HEK293T (cell line): Measurements from ENCODE around the gene NOTCH1.

Experiments
- CTCF ChIA-PET: fragments of 350-600 bp; formaldehyde crosslinking; extraction: SDS; loops from one replicate; lab custom pipeline; 2021; ENCODE audit warnings: antibody characterized with exemption, inconsistent platforms; lab: Yijun Ruan, JAX
- POLR2A ChIA-PET: fragments of 350-600 bp; formaldehyde crosslinking; extraction: SDS; loops from one replicate; lab custom pipeline; 2020; ENCODE audit warnings: antibody characterized with exemption, inconsistent platforms; lab: Yijun Ruan, JAX
- DNase-seq: peaks from one replicate; pipeline ENCODE4 v3.0.0; 2012; ENCODE audit warnings: mixed read lengths; ENCODE audit errors: extremely low spot score
- ARNT ChIP-seq: fragments of 450-650 bp; IDR thresholded peaks from 2 replicates; pipeline ENCODE4 v1.6.1; 2017; ENCODE audit warnings: mild to moderate bottlenecking
- BHLHE40 ChIP-seq: fragments of 450-650 bp; IDR thresholded peaks from 2 replicates; pipeline ENCODE4 v1.6.1; 2016; ENCODE audit warnings: mild to moderate bottlenecking, moderate library complexity, borderline replicate concordance
- CTBP1 ChIP-seq: fragments of 450-650 bp; IDR thresholded peaks from 2 replicates; pipeline ENCODE4 v1.6.1; 2016; ENCODE audit warnings: borderline replicate concordance
- ELF4 ChIP-seq: fragments of 450-650 bp; IDR thresholded peaks from 2 replicates; pipeline ENCODE4 v1.6.1; 2017; ENCODE audit warnings: antibody characterized with exemption
- FOXA1 ChIP-seq: fragments of 450-650 bp; IDR thresholded peaks from 2 replicates; pipeline ENCODE4 v1.6.1; 2016; ENCODE audit warnings: mild to moderate bottlenecking
- FOXK2 ChIP-seq: fragments of 450-650 bp; IDR thresholded peaks from 2 replicates; pipeline ENCODE4 v1.6.1; 2016; ENCODE audit warnings: mild to moderate bottlenecking
- FOXM1 ChIP-seq: fragments of 450-650 bp; IDR thresholded peaks from 2 replicates; pipeline ENCODE4 v1.6.1; 2017; ENCODE audit warnings: mild to moderate bottlenecking, borderline replicate concordance
- HDGF ChIP-seq: fragments of 450-650 bp; IDR thresholded peaks from 2 replicates; pipeline ENCODE4 v1.6.1; 2017; ENCODE audit warnings: antibody characterized with exemption, borderline replicate concordance
- L3MBTL2 ChIP-seq: fragments of 450-650 bp; conservative IDR thresholded peaks from 2 replicates; pipeline ENCODE4 v1.6.1; 2016; ENCODE audit warnings: mild to moderate bottlenecking
- LEF1 ChIP-seq: fragments of 450-650 bp; IDR thresholded peaks from 2 replicates; pipeline ENCODE4 v1.6.1; 2017; ENCODE audit warnings: mild to moderate bottlenecking, borderline replicate concordance
- NFRKB ChIP-seq: fragments of 450-650 bp; IDR thresholded peaks from 2 replicates; pipeline ENCODE4 v1.6.1; 2016; ENCODE audit warnings: mild to moderate bottlenecking, moderate library complexity
- SP1 ChIP-seq: fragments of 450-650 bp; IDR thresholded peaks from 2 replicates; pipeline ENCODE4 v1.6.1; 2017
- SUZ12 ChIP-seq: fragments of 450-650 bp; IDR thresholded peaks from 2 replicates; pipeline ENCODE4 v1.6.1; 2016; ENCODE audit warnings: mild to moderate bottlenecking
- TARDBP ChIP-seq: fragments of 450-650 bp; IDR thresholded peaks from 2 replicates; pipeline ENCODE4 v1.6.1; 2016
- ZNF384 ChIP-seq: fragments of 450-650 bp; IDR thresholded peaks from 2 replicates; pipeline ENCODE4 v1.6.1; 2016
- TF ChIP-seq, protein P1 (sequence below): fragments of 450-650 bp; IDR thresholded peaks from 2 replicates; pipeline ENCODE4 v1.6.1; 2016

The NOTCH1 gene

DNA sequence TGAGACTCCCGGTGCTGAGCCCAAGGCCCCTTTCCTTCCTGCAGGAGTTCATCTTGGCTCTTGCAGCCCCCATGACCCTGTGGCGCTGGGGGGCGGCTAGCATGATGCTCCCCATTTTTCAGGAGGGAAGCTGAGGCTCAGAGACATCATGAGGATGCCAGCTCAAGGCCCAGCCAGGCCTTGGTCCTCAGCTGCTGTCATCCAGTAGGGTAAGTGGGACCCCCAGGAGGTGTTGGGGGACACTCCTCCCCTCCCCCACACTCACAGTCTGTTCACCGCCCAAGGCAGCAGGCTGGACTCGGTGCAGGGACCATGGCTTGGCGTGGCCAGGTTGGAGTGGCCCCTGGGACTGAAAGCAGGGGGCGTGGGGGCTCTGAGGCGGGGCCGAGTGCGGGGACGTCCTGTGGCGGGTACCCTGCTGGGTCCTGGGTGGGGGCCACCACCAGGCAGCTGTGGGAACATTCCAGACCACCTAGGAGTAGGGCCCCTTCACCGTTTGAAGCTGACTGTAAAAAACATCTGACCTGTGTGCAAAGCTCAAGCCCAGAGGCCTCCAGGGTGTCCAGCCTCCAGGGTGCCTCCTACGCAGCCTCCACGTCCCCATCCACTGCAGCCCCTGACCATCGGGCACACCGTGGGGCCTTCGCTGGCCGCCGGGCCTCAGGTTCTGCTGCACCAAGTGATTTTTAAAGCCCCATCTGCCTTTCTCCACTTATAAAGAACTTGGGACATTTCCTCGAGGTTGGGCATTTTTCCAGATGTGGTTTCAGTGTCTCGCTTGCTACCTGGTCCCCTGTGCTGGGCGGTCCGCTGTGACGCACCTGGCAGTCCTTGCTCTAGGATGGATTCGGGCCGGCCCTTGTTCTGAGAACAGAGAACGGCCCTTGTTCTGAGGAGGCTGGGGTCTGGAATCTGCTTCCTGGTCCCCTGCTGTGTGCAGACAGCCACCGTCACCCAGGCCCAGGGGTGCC, 3.4 kb upstream of the NOTCH1 start:
- DNase-seq = no peak
- no peak for TF ChIP-seq L3MBTL2
- TF ChIP-seq SP1 = no peak
- no peak for TF ChIP-seq FOXM1
- no peak for TF ChIP-seq NFRKB
- TF ChIP-seq TARDBP = no peak
- TF ChIP-seq BHLHE40 = no peak
- TF ChIP-seq, protein P1, sequence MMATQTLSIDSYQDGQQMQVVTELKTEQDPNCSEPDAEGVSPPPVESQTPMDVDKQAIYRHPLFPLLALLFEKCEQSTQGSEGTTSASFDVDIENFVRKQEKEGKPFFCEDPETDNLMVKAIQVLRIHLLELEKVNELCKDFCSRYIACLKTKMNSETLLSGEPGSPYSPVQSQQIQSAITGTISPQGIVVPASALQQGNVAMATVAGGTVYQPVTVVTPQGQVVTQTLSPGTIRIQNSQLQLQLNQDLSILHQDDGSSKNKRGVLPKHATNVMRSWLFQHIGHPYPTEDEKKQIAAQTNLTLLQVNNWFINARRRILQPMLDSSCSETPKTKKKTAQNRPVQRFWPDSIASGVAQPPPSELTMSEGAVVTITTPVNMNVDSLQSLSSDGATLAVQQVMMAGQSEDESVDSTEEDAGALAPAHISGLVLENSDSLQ = no peak
- TF ChIP-seq CTBP1 = no peak
- TF ChIP-seq FOXA1 = no peak
- TF ChIP-seq ARNT = no peak
- no peak for TF ChIP-seq ELF4
- CTCF ChIA-PET = no interaction called here
- POLR2A ChIA-PET = no interaction called here

DNA sequence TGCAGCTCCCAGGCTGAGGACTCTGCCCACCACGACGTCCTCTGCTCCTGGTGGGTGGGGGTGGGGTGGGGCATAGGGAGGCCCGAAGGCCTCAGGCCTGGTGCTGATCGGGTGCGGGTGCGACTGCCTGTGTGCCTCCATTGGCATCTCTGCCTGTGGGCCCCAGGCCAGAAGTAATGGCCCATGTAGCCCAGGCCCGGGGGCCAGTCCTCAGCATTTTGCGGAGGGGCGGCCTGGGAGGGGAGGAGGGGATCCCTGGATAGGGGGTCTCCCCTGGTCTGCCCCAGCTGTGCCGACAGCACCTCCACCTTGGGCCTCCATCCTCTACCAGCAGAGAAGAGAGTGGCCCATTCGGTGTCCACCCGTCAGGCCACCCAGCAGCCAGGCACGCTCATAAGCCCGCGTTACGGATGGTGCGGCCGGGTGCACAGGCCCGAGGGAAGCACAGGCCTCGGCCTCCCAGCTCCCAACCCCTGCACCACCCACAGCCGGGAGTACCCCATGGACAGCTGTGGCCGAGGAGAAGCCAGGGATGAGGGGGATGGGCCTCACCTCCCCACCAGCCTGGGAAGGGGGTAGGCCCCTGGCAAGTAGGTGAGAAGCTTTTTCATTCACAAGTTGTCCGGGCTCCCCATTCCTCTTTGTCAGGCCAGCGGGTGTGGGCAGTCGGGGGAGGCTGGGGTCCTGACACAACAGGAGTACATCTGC, 1.8 kb upstream of the NOTCH1 start:
- DNase-seq = no peak
- CTCF ChIA-PET = no interaction called here
- TF ChIP-seq FOXK2 (no peak), SUZ12 (no peak)
- POLR2A ChIA-PET = no interaction called here

DNA sequence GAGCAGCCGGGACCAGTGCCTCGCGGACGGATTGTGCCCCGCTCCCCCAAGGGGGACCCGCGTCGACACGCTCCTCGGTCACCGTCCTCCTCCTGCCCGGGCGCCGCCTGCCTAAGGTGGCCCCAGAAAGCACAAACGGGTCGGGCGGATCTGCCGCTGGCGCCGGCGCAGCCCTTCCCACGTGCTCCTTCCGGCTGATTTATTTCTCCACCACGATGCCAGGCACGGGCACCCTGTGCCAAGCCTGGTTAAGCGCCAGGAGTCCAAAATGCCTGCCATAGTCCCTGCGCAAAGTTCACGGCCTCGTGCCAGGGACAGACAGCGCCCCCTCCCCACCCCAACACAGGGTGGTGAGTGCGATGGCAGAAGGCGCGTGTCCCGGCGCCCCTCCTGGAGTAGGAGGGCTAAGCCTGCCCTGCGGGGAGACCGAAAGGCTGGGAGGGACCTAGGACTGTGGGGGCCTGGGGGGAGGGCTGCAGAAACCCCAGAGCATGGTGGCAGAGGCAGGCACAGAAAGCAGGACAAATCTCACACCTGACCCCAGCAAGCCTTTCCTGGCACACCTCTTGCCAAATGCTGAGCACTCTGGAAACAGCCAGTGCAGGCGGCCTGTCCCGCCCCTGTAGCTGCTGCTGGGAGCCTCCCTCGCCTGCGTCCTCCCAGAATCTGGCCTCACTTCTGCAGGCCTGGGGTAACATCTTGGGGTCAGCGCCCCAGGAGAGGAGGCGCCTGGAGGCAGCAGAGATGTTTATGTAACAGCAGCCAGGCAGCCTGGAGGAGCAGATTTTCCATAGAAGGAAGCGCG, 1.1 kb upstream of the NOTCH1 start:
- ChIA-PET POLR2A (no interaction called here), CTCF (no interaction called here)
- DNase-seq = no peak
- TF ChIP-seq ZNF384 = no peak
- TF ChIP-seq FOXM1 = no peak
- TF ChIP-seq SUZ12 = no peak
- TF ChIP-seq LEF1 = no peak
- peak; percentile 61 for TF ChIP-seq L3MBTL2
- no peak for TF ChIP-seq TARDBP
- TF ChIP-seq ELF4 = no peak
- TF ChIP-seq CTBP1 = no peak

DNA sequence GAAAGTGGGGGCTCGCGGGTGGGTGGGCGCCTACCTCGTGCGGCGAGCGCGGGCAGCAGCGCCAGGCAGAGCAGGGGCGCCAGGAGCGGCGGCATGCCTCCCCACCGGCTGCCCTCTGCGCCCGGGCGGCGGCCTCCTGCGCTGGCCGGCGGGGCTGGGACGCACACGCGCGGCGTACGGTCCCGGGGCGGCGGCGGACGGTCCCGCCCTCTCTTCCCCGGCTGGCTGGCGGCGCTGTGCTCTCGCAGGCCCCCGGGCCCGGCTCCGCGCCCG, 220 bp downstream of the NOTCH1 start:
- DNase-seq = no peak
- no peak for TF ChIP-seq FOXA1
- no peak for TF ChIP-seq FOXK2
- TF ChIP-seq L3MBTL2 = no peak
- no peak for TF ChIP-seq SUZ12
- no peak for TF ChIP-seq LEF1
- TF ChIP-seq FOXM1 = no peak
- TF ChIP-seq CTBP1 = no peak
- TF ChIP-seq, protein P1 = no peak
- TF ChIP-seq SP1 = no peak
- no peak for TF ChIP-seq NFRKB
- TF ChIP-seq ARNT = no peak
- no peak for TF ChIP-seq ZNF384
- TF ChIP-seq ELF4 = no peak
- no peak for TF ChIP-seq TARDBP
- TF ChIP-seq HDGF = no peak
- ChIA-PET CTCF (no interaction called here), POLR2A (interaction anchor here (1.0 kb wide), 1 partner anchor 11 kb away, joined by 3 read pairs; no protein-coding TSS in a partner anchor)

DNA sequence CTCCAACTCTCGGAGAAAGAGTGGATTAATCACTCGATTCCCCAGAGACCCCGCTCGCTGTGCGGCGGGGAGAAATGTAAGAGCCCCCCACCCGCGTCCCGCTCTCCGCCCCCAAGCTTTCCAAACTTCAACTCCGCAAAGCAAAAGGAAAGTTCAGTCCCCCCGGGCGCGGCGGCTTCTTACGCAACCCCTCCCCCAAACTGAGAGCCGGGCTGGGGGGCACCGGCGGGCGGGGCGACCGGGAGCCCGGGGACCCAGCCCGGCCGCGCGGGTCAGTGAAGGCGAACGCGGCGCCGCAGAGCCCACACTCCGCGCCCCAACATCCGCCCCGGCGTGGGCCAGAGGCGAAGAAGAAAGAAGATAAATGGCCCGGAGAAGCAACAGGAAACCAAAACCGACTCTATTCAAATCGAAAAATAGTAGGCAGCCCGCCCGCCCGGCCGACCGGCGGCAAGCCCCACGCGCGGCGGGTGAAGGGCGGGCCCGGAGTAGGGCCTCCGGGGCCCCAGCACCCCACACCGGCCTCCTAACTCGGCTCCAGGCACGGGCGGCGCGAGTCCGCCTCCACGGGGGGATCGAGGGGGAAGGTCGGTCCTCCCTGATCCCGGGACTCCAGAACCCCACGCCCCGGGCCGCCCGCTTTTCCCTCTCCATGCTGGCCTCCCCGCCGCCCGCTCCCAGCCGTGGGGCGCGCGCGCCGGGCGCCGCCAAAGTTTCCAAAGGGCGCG, 720 bp downstream of the NOTCH1 start:
- CTCF ChIA-PET = no interaction called here
- POLR2A ChIA-PET = interaction anchor here (1.0 kb wide), 1 partner anchor 11 kb away, joined by 3 read pairs; no protein-coding TSS in a partner anchor
- no peak for DNase-seq
- TF ChIP-seq TARDBP (0 out of 2 replicates have a peak, but pooled peaks have one; percentile 29), SP1 (no peak)

DNA sequence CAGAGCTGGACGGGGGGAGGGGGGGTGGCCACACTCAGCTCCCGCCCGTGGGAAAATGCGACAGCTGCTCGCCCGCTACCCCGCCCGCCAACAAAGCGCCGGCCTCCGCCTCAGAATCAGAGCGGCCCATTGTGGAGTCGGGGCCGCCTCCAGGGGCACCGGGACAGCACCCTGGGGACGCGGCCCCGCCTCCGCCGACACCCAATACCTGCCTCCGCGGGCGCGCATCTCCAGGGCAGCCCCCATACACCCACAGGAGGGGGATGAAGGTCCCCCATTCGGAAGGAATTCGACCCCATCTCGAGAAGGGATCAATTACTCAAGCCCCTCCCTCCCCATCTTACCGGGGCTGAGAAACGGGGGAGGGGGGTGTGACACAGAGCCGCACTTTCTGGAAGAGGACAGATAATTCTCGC, 1.3 kb downstream of the NOTCH1 start:
- POLR2A ChIA-PET = no interaction called here
- CTCF ChIA-PET = no interaction called here
- TF ChIP-seq TARDBP = no peak
- no peak for TF ChIP-seq SUZ12
- no peak for DNase-seq
